Adrenal gland (tissue), 12 donors: Measurements from ENCODE around the gene SPRYD4. TPM values are rescaled to one million over a fixed set of nuclear protein-coding genes. Genes with fewer than 3 reads are reported as not detected.
A peak's percentile ranks its signal among the peaks of the same experiment; 100 is the strongest.

Source experiments
- DNase-seq, 7 donors: peaks; one replicate each; pipeline ENCODE4 v3.0.0-alpha.2; 2019 to 2020
- H3K27ac ChIP-seq, 5 donors: fragments of 200-600 bp; sonication (generic) in 4 of 5; 1 replicate in 3 of 5; 2 replicates in 2 of 5; pipeline versions ENCODE4 v1.5.1 to v1.8.0; 2016 to 2020; ENCODE audit warnings: mild to moderate bottlenecking in 1 of 5
- H3K27me3 ChIP-seq: fragments of 200-600 bp; 2 replicates; pipeline ENCODE4 v1.8.0; 2021
- H3K36me3 ChIP-seq, 2 donors: fragments of 200-600 bp; replicated peaks in 1 of 2; 1 replicate in 1 of 2; 2 replicates in 1 of 2; pipeline versions ENCODE4 v1.5.1 to v1.8.0; 2018 to 2022
- H3K4me1 ChIP-seq, 2 donors: fragments of 200-600 bp; replicated peaks in 1 of 2; 1 replicate in 1 of 2; 2 replicates in 1 of 2; pipeline versions ENCODE4 v1.5.1 to v1.8.0; 2018 to 2021
- H3K4me3 ChIP-seq, 4 donors: fragments of 200-600 bp; sonication (generic) in 3 of 4; one replicate each; pipeline ENCODE4 v1.5.1; 2016 to 2018
- H3K9me3 ChIP-seq, 3 donors: fragments of 200-600 bp; sonication (generic) in 1 of 3; replicated peaks in 1 of 3; 1 replicate in 2 of 3; 2 replicates in 1 of 3; pipeline versions ENCODE4 v1.5.1 to v1.8.0; 2016 to 2021
- POLR2A ChIP-seq, 2 donors: fragments of 450-650 bp; IDR thresholded peaks; one replicate each; pipeline ENCODE4 v1.6.1; 2017; ENCODE audit warnings: antibody characterized with exemption in 2 of 2, mild to moderate bottlenecking in 2 of 2, moderate library complexity in 1 of 2
- WGBS, 4 donors: extraction: QIAGEN DNeasy Blood & Tissue Kit in 2 of 4; methylation state at CpG; one replicate each; pipeline versions ENCODE4 v1.1.5 to v1.1.7; 2013 to 2017; 5-methylcytosine and 5-hydroxymethylcytosine counted together
- intact Hi-C, 2 donors: fragments of 100-400 bp; cut with DNase I; formaldehyde crosslinking; loops; one replicate each; pipeline versions ENCODE4 v1.14.1 to v1.15.0; 2022 to 2023
- polyA plus RNA-seq, 3 donors: library from polyadenylated mRNA; stranded (reverse); fragments of 200-250 nt in 2 of 3; fragments of 350-450 nt in 1 of 3; fragmentation: Illumina TruSeq in 1 of 3; extraction: RNeasy Lipid Tissue Mini Kit (QIAGEN cat#74804) in 1 of 3; gene quantifications; one replicate each; pipeline ENCODE4 v1.2.3, GENCODE V29; 2013 to 2014
- total RNA-seq, 9 donors: library from RNA; depleted of rRNA in 4 of 9; stranded (reverse); fragments of >200 nt in 4 of 9; fragments of 120-200 nt in 1 of 9; fragmentation: NEBNext Ultra II Directional in 1 of 9; extraction: Animal tissue kit (Norgen Biotek cat#: 25700) in 1 of 9; gene quantifications; one replicate each; pipeline versions ENCODE4 v1.1.0 to v1.2.4, GENCODE V29; 2013 to 2023
- TF ChIP-seq, protein P1 (sequence below), 6 experiments: fragments of 450-650 bp in 4 of 6; fragments of 200-600 bp in 2 of 6; sonication (generic) in 1 of 6; IDR thresholded peaks; 1 replicate in 5 of 6; 2 replicates in 1 of 6; pipeline versions ENCODE4 v1.5.1 to v1.8.0; 2016 to 2021; ENCODE audit warnings: antibody characterized with exemption in 6 of 6, mild to moderate bottlenecking in 2 of 6, moderate library complexity in 1 of 6
- donor health status: healthy with polysubstance abuse.
- donor health status: Bipolar disorder and iron deficiency.
- donor health status: DM: yes; HTN: yes; CAD: no.
- donor health status: DM: no; HTN: no; CAD: no.
- donor health status: DM: no; HTN: no; CAD: no.
- donor health status: DM: yes; HTN: yes; CAD: no.

SPRYD4 gene
- total and polyA plus RNA-seq, 12 donors: 2.5 to 6.5 (median 5.2) TPM

- Histone ChIP-seq H3K27ac (no peak overlapping the region), H3K4me1 (no peaks in the 10 kb centered on the region), H3K27me3 (no peaks in the 10 kb centered on the region), H3K9me3 (no peaks in the 10 kb centered on the region), H3K4me3 (no peak overlapping the region), H3K36me3 (no peaks in the 10 kb centered on the region)
- WGBS, 4 donors: 68 to 79% (median 70%) methylated on average over 11 of the region's 11 CpGs
- TF ChIP-seq, protein P1, sequence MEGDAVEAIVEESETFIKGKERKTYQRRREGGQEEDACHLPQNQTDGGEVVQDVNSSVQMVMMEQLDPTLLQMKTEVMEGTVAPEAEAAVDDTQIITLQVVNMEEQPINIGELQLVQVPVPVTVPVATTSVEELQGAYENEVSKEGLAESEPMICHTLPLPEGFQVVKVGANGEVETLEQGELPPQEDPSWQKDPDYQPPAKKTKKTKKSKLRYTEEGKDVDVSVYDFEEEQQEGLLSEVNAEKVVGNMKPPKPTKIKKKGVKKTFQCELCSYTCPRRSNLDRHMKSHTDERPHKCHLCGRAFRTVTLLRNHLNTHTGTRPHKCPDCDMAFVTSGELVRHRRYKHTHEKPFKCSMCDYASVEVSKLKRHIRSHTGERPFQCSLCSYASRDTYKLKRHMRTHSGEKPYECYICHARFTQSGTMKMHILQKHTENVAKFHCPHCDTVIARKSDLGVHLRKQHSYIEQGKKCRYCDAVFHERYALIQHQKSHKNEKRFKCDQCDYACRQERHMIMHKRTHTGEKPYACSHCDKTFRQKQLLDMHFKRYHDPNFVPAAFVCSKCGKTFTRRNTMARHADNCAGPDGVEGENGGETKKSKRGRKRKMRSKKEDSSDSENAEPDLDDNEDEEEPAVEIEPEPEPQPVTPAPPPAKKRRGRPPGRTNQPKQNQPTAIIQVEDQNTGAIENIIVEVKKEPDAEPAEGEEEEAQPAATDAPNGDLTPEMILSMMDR (IDR thresholded peaks at IDR 0.05): no peak
- no peak for TF ChIP-seq POLR2A (IDR thresholded peaks at IDR 0.05)
- intact Hi-C loops: loop anchor here (5.0 to 10.0 kb wide), 2 partner anchors 137 to 269 kb away; no protein-coding TSS in a partner anchor
- DNase-seq: no peak
These were observed 6.9 kb upstream of the SPRYD4 start for GRCh38 chr12:56461235-56462159.

DNA sequence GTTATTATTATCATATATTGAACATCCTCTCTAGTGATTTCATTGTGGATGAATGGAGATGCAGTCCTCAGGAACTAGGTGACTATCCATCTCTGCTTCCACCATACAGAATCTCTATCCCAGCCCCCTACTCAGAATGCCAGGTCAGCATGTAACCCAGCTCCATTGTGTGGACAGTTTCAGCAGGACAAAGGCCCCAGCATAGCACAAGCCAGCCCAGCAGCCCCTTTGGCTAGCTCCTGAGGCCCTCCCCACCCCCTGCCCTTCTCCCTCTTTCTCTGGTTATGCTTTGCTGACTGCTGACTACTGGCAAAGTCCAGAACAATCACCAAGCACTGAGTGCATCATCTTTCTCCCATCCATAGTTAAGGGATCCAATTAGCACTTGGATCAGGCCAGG lies 5.8 kb upstream of the SPRYD4 start:
- H3K4me1 ChIP-seq: peaks cover 0 to under 1% of the 10 kb centered on the region in 2 donors
- intact Hi-C loops: loop anchor here (5.0 to 10.0 kb wide), 2 partner anchors 138 to 270 kb away; no protein-coding TSS in a partner anchor

GRCh38 chr12:56469007-56469930 lies 891 bp downstream of the SPRYD4 start:
- TF ChIP-seq, protein P1 (IDR thresholded peaks at IDR 0.05): no peak
- TF ChIP-seq POLR2A (IDR thresholded peaks at IDR 0.05): peak in 1 of 2 donors; percentile 3
- 33 to 38% (median 35%) methylated on average over 14 to 19 of the region's 19 CpGs for WGBS, 4 donors
- Histone ChIP-seq H3K4me1 (peaks cover 8 to 25% of the 10 kb centered on the region in 2 donors), H3K27me3 (no peaks in the 10 kb centered on the region), H3K4me3 (peak overlapping the region; percentile 20 to 87 (median 44)), H3K36me3 (peaks cover 0 to 4% of the 10 kb centered on the region in 2 donors), H3K27ac (peak overlapping the region; percentile 81 to 95 (median 92)), H3K9me3 (no peaks in the 10 kb centered on the region)
- intact Hi-C loops: loop anchor here in 1 of 2 donors (10.0 kb wide), 1 partner anchor 144 kb away; no protein-coding TSS in a partner anchor
- DNase-seq: peak; percentile 36 to 80 (median 69)

More for the DNA sequence above, 5.8 kb upstream of the SPRYD4 start:
- Histone ChIP-seq H3K27me3 (no peaks in the 10 kb centered on the region), H3K27ac (no peak overlapping the region), H3K36me3 (no peaks in the 10 kb centered on the region), H3K9me3 (no peaks in the 10 kb centered on the region), H3K4me3 (no peak overlapping the region)
- TF ChIP-seq, protein P1 (IDR thresholded peaks at IDR 0.05): no peak
- TF ChIP-seq POLR2A (IDR thresholded peaks at IDR 0.05): no peak
- no peak for DNase-seq

GRCh38 chr12:56474389-56474788 lies 6.0 kb downstream of the SPRYD4 start:
- no peaks in the 10 kb centered on the region for H3K9me3 ChIP-seq
- H3K4me1 ChIP-seq: peaks cover 3 to 15% of the 10 kb centered on the region in 2 donors
- no peaks in the 10 kb centered on the region for H3K27me3 ChIP-seq
- TF ChIP-seq POLR2A (IDR thresholded peaks at IDR 0.05): no peak
- TF ChIP-seq, protein P1 (IDR thresholded peaks at IDR 0.05): no peak
- intact Hi-C loops: no loop called here
- 84 to 88% (median 87%) methylated on average over 9 of the region's 9 CpGs for WGBS, 4 donors
- no peak for DNase-seq
- H3K36me3 ChIP-seq: peaks cover 0 to 4% of the 10 kb centered on the region in 2 donors
- no peak overlapping the region for H3K4me3 ChIP-seq
- no peak overlapping the region for H3K27ac ChIP-seq
